Upper lobe of left lung (tissue), 4 donors: ENCODE results near the gene DSCAM.

Source experiments
- EP300 ChIP-seq, 4 donors: sonication (generic); formaldehyde crosslinking; IDR thresholded peaks; one replicate each; pipeline ENCODE4 v1.5.1; 2017; ENCODE audit warnings: antibody characterized with exemption in 4 of 4, control low read depth in 2 of 4
- POLR2A ChIP-seq, 4 donors: fragments of 450-650 bp; IDR thresholded peaks; one replicate each; pipeline ENCODE4 v1.5.1; 2016 to 2017; ENCODE audit warnings: antibody characterized with exemption in 4 of 4, mild to moderate bottlenecking in 2 of 4
- POLR2AphosphoS5 ChIP-seq, 2 donors: sonication (generic); formaldehyde crosslinking; IDR thresholded peaks; one replicate each; pipeline ENCODE4 v1.5.1; 2017; ENCODE audit warnings: antibody characterized with exemption in 2 of 2
- TF ChIP-seq, protein P1 (sequence below), 6 experiments: fragments of 450-650 bp in 4 of 6; fragments of 200-600 bp in 2 of 6; sonication (generic) in 2 of 6; IDR thresholded peaks; one replicate each; pipeline ENCODE4 v1.5.1; 2016 to 2019; ENCODE audit warnings: antibody characterized with exemption in 6 of 6

DNA sequence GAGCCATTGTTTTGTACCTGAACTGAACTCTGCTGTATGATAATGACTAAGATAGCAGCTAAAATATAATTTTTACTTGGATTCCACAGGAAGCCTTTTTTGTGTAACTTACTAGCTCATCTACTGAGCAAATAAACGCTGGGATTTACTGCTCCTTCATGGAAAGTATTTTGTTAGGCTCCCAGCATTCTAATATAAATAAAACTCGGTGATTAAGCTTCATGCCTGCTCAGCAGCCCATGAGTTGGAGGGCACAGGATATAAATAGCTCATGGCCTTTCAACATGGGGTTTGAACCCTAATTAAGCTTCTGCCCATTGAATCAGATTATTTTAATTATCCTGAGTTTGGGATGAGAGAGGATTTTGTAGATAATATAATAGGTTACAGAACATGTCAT lies 799.7 kb downstream of the DSCAM start:
- TF ChIP-seq, protein P1, sequence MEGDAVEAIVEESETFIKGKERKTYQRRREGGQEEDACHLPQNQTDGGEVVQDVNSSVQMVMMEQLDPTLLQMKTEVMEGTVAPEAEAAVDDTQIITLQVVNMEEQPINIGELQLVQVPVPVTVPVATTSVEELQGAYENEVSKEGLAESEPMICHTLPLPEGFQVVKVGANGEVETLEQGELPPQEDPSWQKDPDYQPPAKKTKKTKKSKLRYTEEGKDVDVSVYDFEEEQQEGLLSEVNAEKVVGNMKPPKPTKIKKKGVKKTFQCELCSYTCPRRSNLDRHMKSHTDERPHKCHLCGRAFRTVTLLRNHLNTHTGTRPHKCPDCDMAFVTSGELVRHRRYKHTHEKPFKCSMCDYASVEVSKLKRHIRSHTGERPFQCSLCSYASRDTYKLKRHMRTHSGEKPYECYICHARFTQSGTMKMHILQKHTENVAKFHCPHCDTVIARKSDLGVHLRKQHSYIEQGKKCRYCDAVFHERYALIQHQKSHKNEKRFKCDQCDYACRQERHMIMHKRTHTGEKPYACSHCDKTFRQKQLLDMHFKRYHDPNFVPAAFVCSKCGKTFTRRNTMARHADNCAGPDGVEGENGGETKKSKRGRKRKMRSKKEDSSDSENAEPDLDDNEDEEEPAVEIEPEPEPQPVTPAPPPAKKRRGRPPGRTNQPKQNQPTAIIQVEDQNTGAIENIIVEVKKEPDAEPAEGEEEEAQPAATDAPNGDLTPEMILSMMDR (IDR thresholded peaks at IDR 0.05): no peak
- TF ChIP-seq EP300 (IDR thresholded peaks at IDR 0.05) (no peak), POLR2AphosphoS5 (IDR thresholded peaks at IDR 0.05) (no peak), POLR2A (IDR thresholded peaks at IDR 0.05) (no peak)
